ENCODE measurements around the gene CLIC3. TPM values are rescaled to one million over a fixed set of nuclear protein-coding genes. Genes with fewer than 3 reads are reported as not detected.

CLIC3 gene
- total RNA-seq, 1 donor from 2014 or later, result not detected

- TF ChIP-seq, protein P1, sequence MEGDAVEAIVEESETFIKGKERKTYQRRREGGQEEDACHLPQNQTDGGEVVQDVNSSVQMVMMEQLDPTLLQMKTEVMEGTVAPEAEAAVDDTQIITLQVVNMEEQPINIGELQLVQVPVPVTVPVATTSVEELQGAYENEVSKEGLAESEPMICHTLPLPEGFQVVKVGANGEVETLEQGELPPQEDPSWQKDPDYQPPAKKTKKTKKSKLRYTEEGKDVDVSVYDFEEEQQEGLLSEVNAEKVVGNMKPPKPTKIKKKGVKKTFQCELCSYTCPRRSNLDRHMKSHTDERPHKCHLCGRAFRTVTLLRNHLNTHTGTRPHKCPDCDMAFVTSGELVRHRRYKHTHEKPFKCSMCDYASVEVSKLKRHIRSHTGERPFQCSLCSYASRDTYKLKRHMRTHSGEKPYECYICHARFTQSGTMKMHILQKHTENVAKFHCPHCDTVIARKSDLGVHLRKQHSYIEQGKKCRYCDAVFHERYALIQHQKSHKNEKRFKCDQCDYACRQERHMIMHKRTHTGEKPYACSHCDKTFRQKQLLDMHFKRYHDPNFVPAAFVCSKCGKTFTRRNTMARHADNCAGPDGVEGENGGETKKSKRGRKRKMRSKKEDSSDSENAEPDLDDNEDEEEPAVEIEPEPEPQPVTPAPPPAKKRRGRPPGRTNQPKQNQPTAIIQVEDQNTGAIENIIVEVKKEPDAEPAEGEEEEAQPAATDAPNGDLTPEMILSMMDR (IDR thresholded peaks at IDR 0.05), result no peak
- Mint-ChIP-seq H3K4me3 (no peak overlapping the region), H3K4me1 (peaks cover 5% of the 10 kb centered on the region), H3K27me3 (peaks cover 2% of the 10 kb centered on the region), H3K36me3 (ENCODE audit: low read depth) (no peaks in the 10 kb centered on the region), H3K9me3 (no peaks in the 10 kb centered on the region), H3K27ac (no peak overlapping the region)
- ATAC-seq (ENCODE audit: low read depth), result no peak
- CTCF ChIA-PET, result no interaction called here
- intact Hi-C loops (cut with micrococcal nuclease), result no loop called here
- POLR2A ChIA-PET, result no interaction called here
- DNase-seq, result no peak
These were observed 42.5 kb downstream of the CLIC3 start for GRCh38 chr9:136953771-136954269.

- H3K27ac Mint-ChIP-seq, result no peak overlapping the region
- H3K4me3 Mint-ChIP-seq, result no peak overlapping the region
- H3K36me3 Mint-ChIP-seq (ENCODE audit: low read depth), result no peaks in the 10 kb centered on the region
- peaks cover 5% of the 10 kb centered on the region for H3K4me1 Mint-ChIP-seq
- no peak for DNase-seq
- TF ChIP-seq, protein P1 (IDR thresholded peaks at IDR 0.05), result no peak
- peaks cover under 1% of the 10 kb centered on the region for H3K27me3 Mint-ChIP-seq
- ChIA-PET POLR2A (no interaction called here), CTCF (no interaction called here)
- ATAC-seq (ENCODE audit: low read depth), result no peak
- H3K9me3 Mint-ChIP-seq, result no peaks in the 10 kb centered on the region
- intact Hi-C loops (cut with micrococcal nuclease), result no loop called here
These were observed 43.2 kb downstream of the CLIC3 start for GRCh38 chr9:136952876-136953770.

GRCh38 chr9:136952321-136952850, 44.0 kb downstream of the CLIC3 start:
- ATAC-seq (ENCODE audit: low read depth), result no peak
- ChIA-PET POLR2A (no interaction called here), CTCF (no interaction called here)
- H3K9me3 Mint-ChIP-seq, result no peaks in the 10 kb centered on the region
- DNase-seq, result no peak
- H3K4me3 Mint-ChIP-seq, result no peak overlapping the region
- H3K27me3 Mint-ChIP-seq, result no peaks in the 10 kb centered on the region
- H3K36me3 Mint-ChIP-seq (ENCODE audit: low read depth), result no peaks in the 10 kb centered on the region
- intact Hi-C loops (cut with micrococcal nuclease), result no loop called here
- TF ChIP-seq, protein P1 (IDR thresholded peaks at IDR 0.05), result no peak
- H3K4me1 Mint-ChIP-seq, result peaks cover 5% of the 10 kb centered on the region
- H3K27ac Mint-ChIP-seq, result no peak overlapping the region

DNA sequence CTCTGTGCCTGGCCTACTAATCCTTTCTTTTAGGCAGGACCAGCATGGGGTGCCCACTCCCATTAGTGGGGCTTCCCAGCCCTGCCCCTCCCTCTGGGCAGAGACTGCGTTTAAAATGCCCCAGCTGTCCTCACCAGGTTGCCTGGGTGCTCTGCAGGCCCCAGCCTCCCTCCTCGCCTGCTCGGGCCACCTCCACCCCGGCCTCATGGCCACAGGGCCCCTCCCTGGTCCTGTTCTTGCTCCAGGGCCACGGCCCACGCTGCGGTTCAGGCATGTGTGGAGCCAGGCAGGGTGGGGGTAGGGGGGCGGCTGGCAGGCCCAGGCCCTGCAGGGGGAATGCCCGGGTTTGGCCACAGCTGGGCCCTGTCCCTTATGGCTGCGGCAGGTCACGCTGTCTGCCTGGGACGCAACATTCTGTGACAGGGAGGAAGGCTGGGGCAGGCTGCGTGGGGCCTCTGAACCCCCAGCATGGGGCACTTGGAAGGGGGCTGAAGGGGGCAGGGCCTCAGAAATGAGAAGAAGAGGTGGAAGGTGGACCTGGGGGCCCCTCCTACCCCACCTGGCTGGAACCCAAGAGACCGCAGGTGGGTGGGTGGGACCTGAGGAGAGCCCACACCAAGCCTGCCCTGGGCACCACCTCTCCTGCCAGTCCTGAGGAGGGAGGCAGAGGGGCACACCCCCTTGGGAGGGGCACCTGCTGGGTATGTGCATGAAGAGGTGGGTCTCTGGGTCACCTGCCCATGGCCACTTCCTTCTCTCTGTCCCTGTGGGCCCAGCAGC, 44.6 kb downstream of the CLIC3 start, which contains the start of gene LCN12:
LCN12 (plus strand) TSS at position 733 of the 780 bp plus-strand sequence. CDS start 55 bp downstream, outside the sequence.
- Mint-ChIP-seq H3K9me3 (no peaks in the 10 kb centered on the region), H3K27ac (no peak within 1 kb of the TSS), H3K27me3 (no peaks in the 10 kb centered on the region), H3K36me3 (ENCODE audit: low read depth) (no peaks in the 10 kb centered on the region), H3K4me3 (no peak within 1 kb of the TSS), H3K4me1 (peaks cover 5% of the 10 kb centered on the region)
- no peak for DNase-seq
- intact Hi-C loops (cut with micrococcal nuclease), result no loop called here
- CTCF ChIA-PET, result interaction anchor here (0.9 kb wide), 1 partner anchor 20 kb away, joined by 3 read pairs; no protein-coding TSS in a partner anchor
- POLR2A ChIA-PET, result interaction anchor here (0.7 kb wide), 1 partner anchor 49 kb away, joined by 3 read pairs; no protein-coding TSS in a partner anchor
- TF ChIP-seq, protein P1 (IDR thresholded peaks at IDR 0.05), result no peak
- no peak for ATAC-seq (ENCODE audit: low read depth)

Data from activated B cell treated with CpG ODN at 0.5 μM for 24 hours (primary cell).